Transverse colon (tissue), 4 donors: ENCODE data around the gene HS3ST4. TPM values are rescaled to one million over a fixed set of nuclear protein-coding genes. Genes with fewer than 3 reads are reported as not detected.

Experiments
- DNase-seq: peaks from one replicate; pipeline ENCODE4 v3.0.0-alpha.2; 2019
- H3K27ac ChIP-seq, 4 donors: fragments of 200-600 bp; sonication (generic); 2 replicates each; pipeline ENCODE4 v1.5.1; 2016 to 2018; ENCODE audit warnings: inconsistent platforms in 4 of 4
- H3K27me3 ChIP-seq: fragments of 200-600 bp; sonication (generic); 2 replicates; pipeline ENCODE4 v1.5.1; 2017; ENCODE audit warnings: inconsistent platforms
- H3K36me3 ChIP-seq, 4 donors: fragments of 200-600 bp; sonication (generic); 2 replicates each; pipeline ENCODE4 v1.5.1; 2017 to 2019; ENCODE audit warnings: inconsistent platforms in 4 of 4
- H3K4me1 ChIP-seq, 4 donors: fragments of 200-600 bp; sonication (generic); 2 replicates each; pipeline ENCODE4 v1.5.1; 2017 to 2020; ENCODE audit warnings: inconsistent platforms in 4 of 4
- H3K4me3 ChIP-seq, 4 donors: fragments of 200-600 bp; sonication (generic); 1 replicate in 1 of 4; 2 replicates in 3 of 4; pipeline versions ENCODE4 v1.5.1 to v1.6.1; 2017 to 2019; ENCODE audit warnings: inconsistent platforms in 4 of 4
- H3K9me3 ChIP-seq, 2 donors: fragments of 200-600 bp; sonication (generic); 2 replicates each; pipeline ENCODE4 v1.5.1; 2017 to 2019; ENCODE audit warnings: inconsistent platforms in 2 of 2
- CTCF ChIP-seq, 5 experiments: fragments of 200-600 bp in 3 of 5; fragments of 450-650 bp in 2 of 5; sonication (generic) in 3 of 5; IDR thresholded peaks; 1 replicate in 2 of 5; 2 replicates in 3 of 5; pipeline ENCODE4 v1.5.1; 2016 to 2017; ENCODE audit warnings: antibody characterized with exemption in 5 of 5, inconsistent platforms in 3 of 5, mild to moderate bottlenecking in 2 of 5, moderate library complexity in 1 of 5
- EP300 ChIP-seq: sonication (generic); formaldehyde crosslinking; IDR thresholded peaks from one replicate; pipeline ENCODE4 v1.6.1; 2017; ENCODE audit warnings: antibody characterized with exemption, low read depth
- POLR2A ChIP-seq: fragments of 450-650 bp; IDR thresholded peaks from one replicate; pipeline ENCODE4 v1.6.1; 2016; ENCODE audit warnings: antibody characterized with exemption, mild to moderate bottlenecking, moderate library complexity
- POLR2AphosphoS5 ChIP-seq, 3 donors: sonication (generic); formaldehyde crosslinking; IDR thresholded peaks; one replicate each; pipeline ENCODE4 v1.6.1; 2016; ENCODE audit warnings: antibody characterized with exemption in 3 of 3
- WGBS, 2 donors: methylation state at CpG; one replicate each; pipeline ENCODE4 v1.1.5; 2018; ENCODE audit warnings: low coverage in 1 of 2; 5-methylcytosine and 5-hydroxymethylcytosine counted together
- in situ Hi-C, 4 donors: fragments of 200-750 bp; cut with MboI; loops; one replicate each; pipeline versions ENCODE4 v1.15.0 to v1.15.1; 2017; ENCODE audit warnings: low sequenced_read_pairs in 3 of 4, low pct_ligation_motif_present in 1 of 4, low pct_unique_long_range_greater_than_20kb in 1 of 4
- intact Hi-C: fragments of 100-400 bp; cut with DNase I; formaldehyde crosslinking; loops from one replicate; pipeline ENCODE4 v1.15.1; 2023; ENCODE audit warnings: low total_unique reads
- total RNA-seq, 4 donors: library from RNA; depleted of rRNA; stranded (reverse); fragments of >200 nt; gene quantifications; one replicate each; pipeline ENCODE4 v1.1.0, GENCODE V29; 2016

Gene HS3ST4
- total RNA-seq, 4 donors from 2014 or later, result not detected

- DNase-seq, result no peak
- H3K9me3 ChIP-seq, result no peaks in the 10 kb centered on the region
- H3K4me3 ChIP-seq, result no peak overlapping the region
- in situ Hi-C loops (no loop called here), intact Hi-C loops (no loop called here)
- TF ChIP-seq POLR2A, result no peak
- no peak for TF ChIP-seq CTCF (IDR thresholded peaks at IDR 0.05)
- no peak for TF ChIP-seq POLR2AphosphoS5 (IDR thresholded peaks at IDR 0.05)
- TF ChIP-seq EP300, result no peak
- H3K27ac ChIP-seq, result no peak overlapping the region
- WGBS, 2 donors, result 61 to 71% methylated on average over 3 of the region's 3 CpGs
- H3K36me3 ChIP-seq, result no peaks in the 10 kb centered on the region
- no peaks in the 10 kb centered on the region for H3K4me1 ChIP-seq
- no peaks in the 10 kb centered on the region for H3K27me3 ChIP-seq
Measured at GRCh38 chr16:25730396-25730795, 38.6 kb downstream of the HS3ST4 start.

GRCh38 chr16:25734430-25735385 lies 42.9 kb downstream of the HS3ST4 start:
- intact Hi-C loops, result no loop called here

GRCh38 chr16:25735645-25736044 lies 43.9 kb downstream of the HS3ST4 start:
- Histone ChIP-seq H3K36me3 (no peaks in the 10 kb centered on the region), H3K4me1 (no peaks in the 10 kb centered on the region), H3K4me3 (no peak overlapping the region), H3K27me3 (no peaks in the 10 kb centered on the region), H3K27ac (no peak overlapping the region), H3K9me3 (no peaks in the 10 kb centered on the region)
- intact Hi-C loops, result no loop called here
- in situ Hi-C loops, result no loop called here
- 71% methylated on average over 1 of the region's 1 CpG; no CpG with 5 or more reads in 1 of the 2 donors for WGBS, 2 donors
- no peak for TF ChIP-seq POLR2A
- no peak for TF ChIP-seq POLR2AphosphoS5 (IDR thresholded peaks at IDR 0.05)
- no peak for TF ChIP-seq CTCF (IDR thresholded peaks at IDR 0.05)
- no peak for TF ChIP-seq EP300
- no peak for DNase-seq

More at GRCh38 chr16:25734430-25735385, 42.9 kb downstream of the HS3ST4 start:
- 43% methylated on average over 2 of the region's 2 CpGs for WGBS, 2 donors
- no peak for DNase-seq
- no peak for TF ChIP-seq POLR2A
- no peak for TF ChIP-seq POLR2AphosphoS5 (IDR thresholded peaks at IDR 0.05)
- TF ChIP-seq CTCF (IDR thresholded peaks at IDR 0.05), result no peak
- TF ChIP-seq EP300, result no peak
- no peak overlapping the region for H3K27ac ChIP-seq
- no peaks in the 10 kb centered on the region for H3K36me3 ChIP-seq
- in situ Hi-C loops, result no loop called here
- H3K27me3 ChIP-seq, result no peaks in the 10 kb centered on the region
- H3K4me3 ChIP-seq, result no peak overlapping the region
- no peaks in the 10 kb centered on the region for H3K4me1 ChIP-seq
- no peaks in the 10 kb centered on the region for H3K9me3 ChIP-seq

- 66 to 68% methylated on average over 2 to 7 of the region's 7 CpGs for WGBS, 2 donors
Measured at GRCh38 chr16:25747160-25747758, 55.5 kb downstream of the HS3ST4 start.

More at GRCh38 chr16:25747160-25747758, 55.5 kb downstream of the HS3ST4 start:
- Histone ChIP-seq H3K36me3 (no peaks in the 10 kb centered on the region), H3K27me3 (no peaks in the 10 kb centered on the region), H3K27ac (no peak overlapping the region), H3K4me3 (no peak overlapping the region), H3K4me1 (no peaks in the 10 kb centered on the region), H3K9me3 (no peaks in the 10 kb centered on the region)
- DNase-seq, result no peak
- TF ChIP-seq CTCF (IDR thresholded peaks at IDR 0.05), result no peak
- no peak for TF ChIP-seq POLR2AphosphoS5 (IDR thresholded peaks at IDR 0.05)
- TF ChIP-seq POLR2A, result no peak
- TF ChIP-seq EP300, result no peak
- in situ Hi-C loops, result no loop called here
- intact Hi-C loops, result no loop called here
